SIG-M5 (cell line): Measurements from ENCODE around the gene BLTP3B.

Experiments used
- DNase-seq: peaks from one replicate; lab custom pipeline; 2025; lab: John Stamatoyannopoulos, UW

Gene BLTP3B

DNA sequence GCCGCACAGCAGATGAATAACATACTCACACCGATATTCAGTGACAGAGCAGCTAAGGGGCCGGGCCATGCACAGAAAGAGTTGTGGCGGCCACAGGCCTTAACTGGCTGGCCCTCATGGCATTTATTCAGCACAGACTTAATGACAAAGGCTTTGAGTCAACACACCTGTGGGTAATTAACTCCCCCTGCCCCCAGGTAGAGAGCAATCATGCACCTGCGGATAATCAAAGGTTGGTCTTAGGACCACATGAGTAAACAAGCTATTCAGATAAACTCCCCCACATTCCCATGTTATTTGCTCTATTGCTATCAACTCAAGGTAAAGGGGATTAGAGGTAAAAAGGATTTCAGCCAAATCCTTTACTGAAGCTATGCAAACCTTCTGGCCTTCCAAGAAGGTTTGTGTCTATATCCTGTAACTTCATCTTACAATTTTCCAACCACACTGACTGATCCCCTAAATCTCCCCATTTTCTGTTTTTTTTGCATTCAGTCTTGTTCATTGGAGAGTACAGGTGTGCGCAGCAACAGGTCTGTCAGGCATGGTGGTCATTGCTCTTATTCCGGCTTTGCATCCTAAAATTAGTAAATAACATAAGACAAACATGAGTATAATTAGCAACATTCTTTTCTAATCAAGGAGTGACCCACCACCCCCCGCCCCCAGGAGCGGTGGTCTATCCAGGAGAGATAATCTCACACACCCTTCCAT is 16.9 kb upstream of the BLTP3B start:
- no peak for DNase-seq

DNA sequence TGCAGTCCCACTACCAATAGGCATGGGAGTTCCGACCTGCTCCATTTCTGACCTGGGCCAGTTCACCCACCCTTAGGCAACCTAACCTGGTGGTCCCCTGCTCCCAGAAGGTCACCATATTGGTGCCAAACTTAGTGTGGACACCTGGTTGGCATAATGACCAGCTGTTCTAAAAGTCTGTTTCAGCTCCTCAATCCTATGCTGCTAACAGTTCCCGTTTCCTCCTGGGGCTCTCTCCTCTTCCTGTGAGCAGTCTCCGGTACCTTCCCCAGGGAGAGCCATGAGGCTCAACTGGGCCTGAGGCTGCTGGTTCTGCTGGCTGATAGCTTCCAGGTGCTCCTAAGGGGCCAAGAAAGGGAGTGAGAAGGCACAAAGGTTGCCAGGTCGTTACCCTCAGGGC is 15.9 kb upstream of the BLTP3B start:
- DNase-seq: no peak

DNA sequence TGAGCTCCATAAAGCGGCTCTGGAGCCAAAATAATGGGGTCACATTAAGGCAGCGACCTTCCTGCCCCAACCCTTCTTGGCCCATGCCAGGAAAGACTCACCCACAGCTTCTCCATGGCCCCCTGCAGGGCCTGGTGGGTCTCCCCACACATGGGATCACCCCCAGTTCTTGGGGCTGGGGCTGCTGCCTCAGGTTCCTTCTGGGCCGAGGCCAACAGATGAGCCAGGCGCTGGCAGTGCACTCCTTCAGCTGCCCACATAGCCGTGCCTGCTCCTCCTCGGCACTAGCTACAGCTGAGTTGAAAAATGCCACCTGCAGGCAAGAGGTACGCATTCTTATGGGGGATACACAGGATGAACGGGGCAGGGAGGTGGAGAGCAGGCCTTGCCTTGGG is 14.8 kb upstream of the BLTP3B start:
- no peak for DNase-seq

DNA sequence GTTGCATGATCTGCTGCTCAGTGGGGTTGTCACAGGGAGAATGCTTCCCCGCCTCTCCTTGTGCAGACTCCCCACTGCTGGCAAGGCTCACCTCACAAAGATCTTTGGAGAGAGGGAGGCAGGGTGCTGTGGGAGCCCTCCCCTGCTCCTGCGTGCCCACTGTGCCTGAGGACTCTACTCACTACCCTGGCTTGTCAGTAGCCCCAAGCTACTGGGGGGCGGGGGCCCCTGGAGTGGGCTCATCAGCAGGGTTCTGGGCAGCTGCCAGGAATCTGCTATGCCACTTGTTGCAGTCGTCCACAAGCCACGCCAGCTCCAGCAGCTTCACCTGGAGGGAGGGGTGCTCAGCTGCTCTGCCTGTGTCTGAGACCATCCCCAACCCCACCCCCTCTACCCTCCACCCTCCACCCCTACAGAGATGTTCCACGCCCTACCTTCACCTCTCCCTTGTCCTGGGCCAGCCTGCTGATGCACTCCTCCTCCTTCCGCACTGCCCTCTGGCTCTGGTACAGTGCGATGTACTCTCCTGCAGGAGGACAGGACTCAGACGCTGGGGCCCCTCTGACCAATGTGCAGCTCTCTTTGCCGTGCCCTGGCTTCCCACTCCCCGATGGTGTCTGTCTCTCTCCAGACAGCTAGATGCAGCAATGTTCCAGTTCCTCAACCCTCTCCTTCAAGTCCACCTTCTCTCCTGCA is 14.2 kb upstream of the BLTP3B start:
- no peak for DNase-seq

DNA sequence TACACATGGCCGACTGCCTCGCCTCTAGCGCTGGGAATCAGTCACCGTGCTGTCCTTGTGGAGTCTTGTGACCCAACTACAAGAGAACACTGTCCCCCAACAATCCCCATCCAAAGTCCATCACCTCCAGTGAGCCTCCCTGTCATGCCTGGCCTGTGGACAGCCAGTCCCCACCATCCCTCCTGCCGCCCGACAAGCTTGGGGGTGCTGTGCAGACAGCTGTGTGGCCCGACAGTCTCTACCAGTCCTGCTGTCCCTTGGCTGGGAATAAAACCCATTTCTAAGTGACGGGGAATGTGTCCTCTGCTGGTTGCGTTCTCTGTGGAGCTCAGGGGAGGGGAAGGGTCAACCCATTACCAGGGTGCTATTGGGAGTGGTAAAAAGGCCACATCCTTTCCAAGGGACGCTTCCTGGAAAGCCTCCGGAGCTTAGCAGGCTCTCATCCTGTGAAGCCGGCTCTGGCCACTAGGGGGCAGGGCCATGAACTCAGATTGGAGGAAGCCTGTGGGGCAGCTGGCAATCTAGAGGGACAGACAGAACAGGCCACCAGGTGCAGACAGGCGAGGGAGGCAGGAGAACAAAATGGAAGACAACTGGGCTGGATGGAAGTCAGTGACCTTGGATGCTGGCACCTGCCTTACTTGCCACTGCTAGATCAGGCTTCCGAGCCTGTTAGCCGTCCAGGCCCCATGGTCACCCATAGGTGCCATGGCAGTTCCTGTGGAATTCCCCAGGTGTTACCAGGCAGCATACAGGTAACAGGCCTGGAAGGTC is 12.0 kb upstream of the BLTP3B start:
- DNase-seq: no peak

DNA sequence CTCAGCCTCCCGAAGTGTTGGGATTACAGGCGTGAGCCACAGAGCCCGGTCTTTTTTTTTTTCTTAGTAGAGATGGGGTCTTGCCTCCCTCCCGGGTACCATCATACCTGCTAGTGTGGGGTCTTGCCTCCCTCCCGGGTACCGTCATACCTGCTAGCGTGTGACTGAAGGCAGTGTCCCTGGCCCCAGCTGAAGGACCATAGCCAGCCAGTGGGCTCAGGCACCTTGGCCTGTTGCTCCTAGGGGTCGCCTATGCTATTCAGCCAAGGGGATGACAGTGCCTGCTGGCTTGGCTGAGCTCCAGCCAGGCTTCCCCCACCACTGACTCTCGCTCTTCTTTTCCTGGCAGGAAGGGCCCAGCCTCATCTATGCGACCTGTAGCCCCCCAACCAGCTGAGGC is 10.5 kb upstream of the BLTP3B start:
- no peak for DNase-seq

DNA sequence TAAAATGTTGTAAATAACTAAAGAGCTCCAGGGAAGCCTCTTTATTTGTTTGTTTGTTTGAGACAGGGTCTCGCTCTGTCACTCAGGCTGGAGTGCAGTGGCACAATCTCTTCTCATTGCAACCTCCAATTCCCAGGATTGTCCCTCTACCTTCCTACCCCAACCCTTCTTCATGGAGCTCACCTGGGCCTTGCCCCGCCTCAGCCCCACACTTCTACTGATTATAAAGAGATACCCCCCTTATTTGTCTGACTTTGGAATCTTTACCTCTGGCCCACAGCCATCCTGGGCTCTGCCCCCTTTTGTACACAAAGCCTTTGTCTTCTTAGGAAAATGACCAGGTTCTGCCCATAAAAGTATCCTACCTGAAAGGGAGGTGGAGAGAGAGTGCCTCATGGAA is 9.1 kb upstream of the BLTP3B start:
- no peak for DNase-seq

DNA sequence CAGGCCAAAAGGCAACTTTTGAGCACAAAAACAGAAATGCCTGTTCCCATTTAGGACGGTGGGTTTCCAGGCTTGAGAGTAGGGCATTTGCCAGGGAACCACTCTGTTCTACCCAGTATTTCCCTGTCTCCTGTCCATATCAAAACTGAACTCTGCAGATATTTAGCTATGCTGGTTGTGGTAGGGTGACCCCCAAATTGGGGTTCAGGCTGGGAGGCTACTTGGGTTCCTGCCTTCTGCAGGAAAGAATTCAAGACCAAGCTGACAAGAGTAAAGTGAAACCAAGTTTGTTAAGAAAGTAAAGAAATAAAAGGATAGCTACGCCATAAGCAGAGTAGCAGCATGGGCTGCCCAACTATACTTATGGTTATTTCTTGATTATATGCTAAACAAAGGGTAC is 3.6 kb upstream of the BLTP3B start:
- DNase-seq: no peak

DNA sequence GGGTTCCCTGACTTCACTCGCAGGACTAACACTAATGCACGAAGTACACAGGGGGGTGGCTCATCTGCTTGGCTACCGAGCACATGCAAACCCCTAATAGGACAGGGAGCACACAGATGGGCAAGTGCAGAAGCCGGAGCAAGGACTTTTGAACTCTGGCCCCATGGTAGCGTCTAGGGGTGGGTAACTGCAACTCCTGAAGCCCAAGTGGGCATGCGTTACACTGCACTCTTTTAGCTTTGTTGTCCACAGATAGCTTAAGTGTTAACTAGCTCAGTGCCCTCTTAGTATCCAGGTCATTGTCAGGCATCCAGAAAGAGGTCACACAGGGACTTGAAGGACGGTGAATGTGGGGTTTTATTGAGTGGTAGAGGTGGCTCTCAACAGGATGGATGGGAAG is 3.0 kb upstream of the BLTP3B start:
- DNase-seq: no peak

DNA sequence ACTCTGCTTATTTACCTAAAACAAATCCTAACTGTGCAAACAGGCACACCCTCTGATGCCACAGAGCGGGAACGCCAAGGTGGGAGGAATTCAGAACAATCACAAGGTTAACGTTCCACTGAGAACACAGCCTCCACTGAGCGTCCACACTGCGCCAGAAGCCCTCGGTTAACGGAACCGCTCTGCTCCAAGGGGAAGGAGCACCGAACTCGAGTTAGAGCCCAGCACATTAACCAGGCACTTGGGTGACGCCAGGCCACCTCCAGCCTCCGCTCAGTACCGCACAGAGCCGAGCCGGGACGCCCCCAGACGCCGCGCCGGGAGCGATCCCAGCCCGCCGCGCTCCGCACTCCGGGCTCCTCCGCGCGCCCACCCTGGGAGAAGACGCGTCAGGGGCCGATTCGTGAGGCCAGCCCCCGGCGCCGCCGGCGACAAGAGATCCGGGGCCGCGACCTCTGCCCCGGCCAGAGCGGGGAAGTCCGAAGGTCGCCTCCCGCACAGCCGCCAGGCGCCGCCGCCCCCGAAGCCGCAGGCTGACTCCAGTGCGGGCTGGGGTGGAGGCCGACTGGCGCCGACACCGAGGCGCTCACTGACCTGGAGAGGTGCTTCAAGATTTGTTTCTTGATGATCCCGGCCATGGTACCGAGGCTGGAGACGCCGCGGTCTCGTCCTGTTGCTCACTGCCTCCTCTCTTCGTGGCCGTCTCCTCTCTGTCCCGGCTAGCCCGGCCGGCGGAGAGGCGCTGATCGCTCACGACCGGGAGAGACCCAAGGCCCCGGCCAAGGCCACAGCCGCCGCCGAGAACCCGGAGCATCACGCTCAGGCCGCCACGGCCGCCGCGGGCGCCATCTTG is 450 bp downstream of the BLTP3B start:
- DNase-seq: no peak

DNA sequence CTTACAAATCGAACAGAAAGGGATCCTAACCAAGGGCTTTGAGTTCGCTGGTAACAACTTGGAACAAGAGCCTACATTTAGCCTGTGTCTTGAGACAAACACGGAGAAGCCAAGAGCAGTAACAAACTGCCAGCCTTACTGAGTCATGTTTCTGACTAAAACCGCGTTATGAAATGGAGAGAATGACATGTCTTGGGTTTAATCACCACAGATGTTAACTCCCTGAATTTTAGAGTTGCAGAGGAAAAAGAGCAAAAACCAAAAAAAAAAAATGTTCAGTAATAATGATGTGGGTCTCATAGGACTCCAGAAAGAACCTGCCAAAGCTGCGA is 1.0 kb downstream of the BLTP3B start:
- peak; percentile 72 for DNase-seq

DNA sequence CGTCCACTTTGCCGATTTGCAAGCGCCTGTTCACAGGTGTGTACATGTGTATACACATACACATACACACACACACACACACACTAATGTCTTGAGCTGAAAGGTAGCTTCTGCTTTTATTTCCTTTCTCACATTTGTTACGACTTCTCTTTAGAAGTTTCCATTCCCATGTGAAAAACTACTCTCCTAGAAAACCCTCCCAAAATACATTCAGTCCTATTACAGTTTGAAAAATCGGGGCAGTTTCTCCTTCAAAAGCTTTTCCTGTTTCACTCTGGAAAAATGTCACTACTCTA is 3.9 kb downstream of the BLTP3B start:
- no peak for DNase-seq

DNA sequence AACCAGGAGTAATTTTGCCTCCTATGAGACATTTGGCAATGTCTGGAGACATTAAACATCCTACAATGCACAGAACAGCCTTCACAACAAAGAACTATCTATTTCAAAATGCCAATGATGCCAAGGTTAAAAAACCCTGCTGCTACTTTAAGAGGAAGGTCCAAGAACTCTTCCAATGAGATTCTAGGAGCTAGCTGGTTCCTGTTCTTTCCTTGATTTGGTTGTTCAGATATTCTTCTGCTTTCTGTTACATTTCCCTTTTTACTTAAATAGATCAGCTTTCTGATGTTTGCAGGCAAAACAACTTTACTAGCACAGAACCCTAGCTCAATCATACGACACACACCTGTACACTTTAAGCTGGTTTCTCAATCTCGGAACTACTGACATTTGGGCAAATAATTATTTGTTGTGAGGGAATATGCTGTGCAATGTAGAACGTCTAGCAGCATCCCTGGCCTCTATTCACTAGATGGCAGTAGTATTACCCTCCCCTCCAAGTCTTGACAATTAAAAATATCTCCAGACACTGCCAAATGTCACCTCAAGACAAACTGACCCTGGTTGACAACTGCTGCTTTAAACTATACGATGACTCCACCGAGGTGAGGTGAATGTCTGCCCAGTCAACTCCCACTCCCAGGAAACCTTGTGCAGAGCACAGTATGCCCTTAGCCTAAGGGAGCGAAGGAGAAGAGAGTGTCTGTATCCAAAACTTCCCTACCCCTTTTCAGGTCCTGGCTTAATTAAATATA is 4.4 kb downstream of the BLTP3B start:
- no peak for DNase-seq

DNA sequence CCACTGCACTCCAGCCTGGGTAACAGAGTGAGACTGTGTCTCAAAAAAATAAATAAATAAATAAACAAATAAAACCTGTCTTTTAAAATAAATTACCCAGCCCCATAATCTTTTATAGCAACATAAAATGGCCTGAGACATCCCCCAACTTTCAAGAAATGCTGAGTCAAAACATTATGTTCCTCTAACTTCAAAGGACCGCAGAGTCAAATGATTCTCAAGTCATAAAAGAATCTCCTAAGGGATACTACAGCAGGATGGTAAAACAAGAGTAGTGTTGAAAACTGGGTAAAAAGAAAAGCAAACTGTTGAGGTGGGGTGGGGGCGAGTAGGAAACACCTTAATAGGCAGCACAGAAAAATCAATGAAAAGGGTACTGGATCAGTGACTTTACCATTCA is 9.5 kb downstream of the BLTP3B start:
- no peak for DNase-seq

DNA sequence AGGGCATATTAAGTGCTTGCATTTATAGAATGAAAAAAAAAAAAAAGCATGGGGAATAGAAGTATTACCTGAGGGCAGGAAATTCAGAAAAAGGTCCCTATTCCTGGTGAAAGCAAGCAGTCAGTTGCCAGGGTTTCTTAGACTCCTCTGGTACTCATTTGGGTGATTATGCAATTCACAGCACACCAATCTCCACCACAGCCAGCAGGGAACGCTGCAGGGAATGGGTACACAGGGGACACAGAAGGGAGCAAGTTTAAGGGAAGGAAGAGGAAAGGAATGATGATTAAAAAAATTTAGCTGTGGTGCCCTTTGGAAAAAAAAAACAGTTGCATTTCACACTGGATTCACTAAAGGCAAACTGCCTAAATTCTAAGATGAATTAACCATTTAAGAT is 14.2 kb downstream of the BLTP3B start:
- DNase-seq: peak; percentile 42

DNA sequence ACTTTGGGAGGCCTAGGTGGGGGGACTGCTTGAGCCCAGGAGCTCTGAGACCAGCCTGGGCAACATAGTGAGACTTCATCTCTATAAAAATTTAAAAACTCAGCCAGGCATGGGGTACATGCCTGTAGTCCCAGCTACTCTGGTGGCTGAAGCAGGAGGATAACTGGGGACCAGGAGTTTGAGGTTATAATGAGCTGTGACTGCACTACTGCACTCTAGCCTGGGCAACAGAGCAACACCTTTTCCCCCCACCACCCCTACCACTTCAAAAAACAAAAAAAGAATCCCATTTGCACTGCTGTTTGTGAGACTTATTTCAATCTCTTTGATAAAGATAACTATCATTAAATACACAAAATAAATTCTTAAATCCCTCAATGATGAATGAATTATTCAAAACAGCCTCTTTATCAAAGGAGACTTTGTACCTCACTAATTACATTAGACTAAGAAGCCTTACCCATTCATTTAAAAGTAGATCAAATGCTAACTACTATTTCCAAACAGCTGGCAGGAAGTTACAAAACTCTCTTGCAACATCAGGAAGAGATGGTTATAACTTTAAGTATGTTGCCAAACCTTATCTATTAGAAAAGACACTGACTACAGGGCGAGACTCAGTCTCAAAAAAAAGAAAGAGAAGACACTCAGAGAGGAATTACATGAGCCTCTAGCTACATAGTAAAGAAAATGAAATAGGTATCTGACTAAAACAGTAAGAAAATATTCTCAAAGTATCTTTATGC is 14.7 kb downstream of the BLTP3B start:
- DNase-seq: peak; percentile 74

DNA sequence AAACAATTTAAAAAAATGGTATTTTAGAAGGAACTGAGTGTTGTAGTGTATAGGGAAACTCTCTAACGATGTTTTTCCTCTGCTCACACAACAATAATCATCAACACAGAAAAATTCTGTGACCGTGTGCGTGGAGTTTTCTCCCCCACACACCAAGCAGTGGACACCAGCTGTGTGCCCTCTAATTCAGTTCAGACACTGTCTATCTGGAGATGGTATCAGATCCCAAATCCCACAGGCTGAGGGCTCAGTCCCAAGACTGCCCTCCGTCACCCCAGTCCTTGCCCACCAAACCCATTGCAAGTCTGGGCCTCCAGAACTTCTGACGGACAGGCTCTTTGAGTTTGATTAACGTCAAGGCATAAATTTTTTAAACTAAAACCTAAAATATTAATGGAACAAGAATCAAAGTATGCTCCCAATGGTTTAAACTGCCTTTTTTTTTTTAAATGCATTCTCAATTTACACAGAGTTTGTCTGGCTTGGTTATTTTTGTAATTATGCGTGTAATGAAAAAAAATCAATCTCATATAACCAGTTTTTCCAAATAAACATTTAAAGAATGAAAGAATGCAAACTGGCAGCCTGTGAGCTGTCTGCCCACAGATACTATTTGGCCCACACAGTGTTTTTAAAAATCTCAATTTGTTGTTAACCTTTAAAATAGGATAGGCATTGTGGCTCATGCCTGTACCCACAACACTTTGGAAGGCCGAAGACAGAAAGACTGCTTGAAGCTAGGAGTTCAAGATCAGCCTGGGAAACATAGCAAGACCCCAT is 19.2 kb downstream of the BLTP3B start:
- DNase-seq: no peak

DNA sequence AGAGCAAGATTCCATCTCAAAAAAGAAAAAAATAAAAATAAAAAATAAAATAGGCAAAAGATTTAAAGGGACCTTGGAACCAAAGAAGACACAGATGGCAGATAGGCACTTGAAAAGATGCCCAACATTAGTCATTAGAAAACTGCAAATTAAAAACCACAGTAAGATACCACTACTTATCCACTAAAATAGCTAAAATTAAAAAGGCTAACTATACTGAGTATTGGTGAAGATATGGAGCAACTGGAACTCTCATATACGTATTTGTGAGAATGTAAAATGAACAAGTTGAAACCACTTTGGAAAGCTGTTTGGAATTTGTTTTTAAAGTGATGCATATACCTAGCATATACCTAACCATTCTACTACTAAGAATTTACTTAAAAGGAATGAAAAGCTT is 22.3 kb downstream of the BLTP3B start:
- no peak for DNase-seq

DNA sequence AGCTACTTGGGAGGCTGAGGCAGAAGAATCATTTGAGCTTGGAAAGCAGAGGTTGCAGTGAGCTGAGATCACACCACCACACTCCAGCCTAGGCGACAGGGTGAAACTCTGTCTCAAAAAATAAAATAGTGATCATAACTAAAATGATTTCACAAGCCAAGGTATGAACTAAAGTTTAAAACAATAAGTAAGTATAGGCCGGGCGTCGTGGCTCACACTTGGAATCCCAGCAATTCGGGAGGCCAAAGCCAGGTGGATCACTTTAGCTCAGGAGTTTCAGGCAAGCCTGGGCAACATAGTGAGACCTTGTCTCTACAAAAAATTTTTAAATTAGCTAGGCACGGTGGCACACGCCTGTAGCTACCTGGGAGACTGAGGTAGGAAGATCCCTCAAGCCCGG is 27.4 kb downstream of the BLTP3B start:
- DNase-seq: no peak

DNA sequence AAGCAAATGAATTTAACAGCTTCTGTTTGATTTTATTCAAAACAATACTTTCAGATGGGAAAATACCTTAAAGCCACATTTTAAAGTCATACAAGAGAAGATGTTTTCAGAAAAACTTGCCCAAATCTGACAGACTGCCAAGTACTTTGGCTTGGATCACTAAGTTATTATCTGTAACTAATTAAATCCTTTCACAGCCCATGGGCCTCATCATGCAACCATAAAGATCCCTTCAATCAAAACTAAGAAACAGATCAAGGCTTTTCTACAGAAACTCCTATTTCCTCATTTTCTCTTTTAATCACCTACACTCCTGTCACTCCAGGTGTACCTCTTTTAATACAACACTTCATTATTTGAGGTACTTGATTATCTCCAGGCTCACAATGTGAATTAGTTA is 28.1 kb downstream of the BLTP3B start:
- DNase-seq: no peak
